T47D (cell line): ENCODE data around the gene UBE2F.
"Not testable (repeated sequence)": the region's sequence is repeated elsewhere in the genome, so short reads cannot be mapped to it uniquely, and the experiment has no call there.

ENCODE experiments used
- DNase-seq, 2 experiments: peaks; one replicate each; pipeline versions ENCODE4 v3.0.0 to v3.0.0-alpha.2; 2011 to 2012; ENCODE audit warnings: low read depth in 1 of 2, low spot score in 1 of 2
- JUND ChIP-seq: IDR thresholded peaks from 2 replicates; pipeline ENCODE4 v1.6.1; 2012; ENCODE audit warnings: low read depth
- in situ Hi-C: cut with HindIII; loops from 2 replicates; pipeline ENCODE4 v1.10.0; 2016; ENCODE audit warnings: low sequenced_read_pairs, low pct_unique_long_range_greater_than_20kb

UBE2F gene

DNA sequence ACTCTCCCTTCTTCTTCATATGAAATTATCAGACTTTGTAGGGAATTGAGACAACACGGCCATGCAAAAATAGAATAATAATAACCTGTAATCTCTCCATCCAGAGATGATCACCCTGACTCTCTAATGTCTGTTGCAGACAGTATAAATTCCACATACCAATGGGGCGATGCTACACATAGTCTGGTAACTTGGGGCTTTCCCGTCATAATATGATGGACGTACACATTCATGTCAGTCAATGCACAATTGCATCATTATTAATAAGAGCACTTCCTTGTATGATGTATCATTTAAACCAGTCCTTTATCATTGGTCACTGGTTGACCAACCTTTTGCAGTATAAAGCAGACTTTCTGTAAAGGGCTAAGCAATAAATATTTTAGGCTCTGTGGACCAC, 54.5 kb downstream of the UBE2F start:
- in situ Hi-C loops = no loop called here
- DNase-seq = no peak
- TF ChIP-seq JUND = no peak

DNA sequence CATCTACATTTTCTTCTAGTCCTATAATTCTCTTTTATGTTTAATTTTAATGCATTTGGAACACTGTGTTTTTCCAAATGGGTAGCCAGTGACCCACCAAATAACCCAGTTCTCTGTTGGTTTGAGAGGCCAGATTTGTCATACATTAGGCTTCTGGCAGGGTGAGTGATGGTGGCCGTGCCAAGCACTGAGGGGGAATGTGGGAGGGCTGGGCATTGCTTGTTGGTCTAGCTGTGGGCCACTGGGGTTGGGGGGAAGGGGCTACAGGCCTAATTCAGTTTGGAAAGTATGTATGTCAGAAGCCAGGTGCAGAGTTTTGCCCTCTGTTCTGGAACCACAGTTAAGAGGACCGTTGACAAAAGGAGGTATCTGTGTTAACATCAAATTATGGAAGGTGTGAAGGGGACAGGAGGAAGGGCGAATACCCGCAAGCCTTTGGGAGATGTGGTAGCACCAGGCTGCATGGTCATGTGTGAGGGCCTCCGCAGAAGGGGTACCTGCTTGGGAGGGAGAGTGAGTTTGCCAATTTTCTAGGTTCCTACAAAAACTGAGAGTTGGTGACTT, 55.9 kb downstream of the UBE2F start:
- in situ Hi-C loops = no loop called here
- DNase-seq = no peak
- TF ChIP-seq JUND = no peak

DNA sequence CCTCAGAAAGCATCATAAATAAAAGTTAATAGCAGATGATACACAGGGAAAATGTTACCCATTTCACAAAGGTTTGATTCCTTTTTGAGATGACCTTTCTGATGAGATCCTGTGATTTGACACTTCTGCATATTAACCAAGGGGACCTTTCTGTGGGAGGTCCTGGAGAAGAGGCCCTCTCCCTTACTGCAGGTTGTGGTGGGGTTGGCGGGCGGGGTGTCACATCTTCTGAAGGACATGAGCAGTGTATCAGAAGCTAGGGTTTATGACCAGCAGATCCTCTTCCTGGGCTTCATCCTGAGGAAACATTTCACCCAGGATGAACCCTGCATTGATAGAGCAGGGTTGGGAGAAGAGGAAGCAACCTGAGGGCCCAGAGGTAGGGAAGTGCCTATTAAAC, 56.8 kb downstream of the UBE2F start:
- no peak for TF ChIP-seq JUND
- no peak for DNase-seq
- in situ Hi-C loops = no loop called here

DNA sequence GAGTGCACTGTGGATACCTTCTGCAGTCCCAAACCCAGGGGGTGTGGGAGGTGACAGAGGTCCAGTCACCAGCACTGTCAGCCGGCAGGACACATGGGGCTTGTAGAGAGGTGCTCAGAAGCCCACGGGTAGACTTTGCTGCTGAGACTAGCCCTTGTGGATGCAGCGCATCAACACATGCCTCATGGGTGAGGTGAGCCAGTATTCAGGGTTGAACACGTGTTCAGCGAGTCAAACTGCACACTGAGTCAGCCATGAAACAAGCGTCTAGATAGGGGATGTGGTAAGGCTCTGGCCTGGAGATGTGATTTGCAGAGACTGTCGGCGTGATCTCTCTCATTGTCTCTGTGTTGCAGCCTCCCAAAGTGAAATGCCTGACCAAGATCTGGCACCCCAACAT, 58.2 kb downstream of the UBE2F start:
- no peak for DNase-seq
- TF ChIP-seq JUND = no peak
- in situ Hi-C loops = no loop called here

DNA sequence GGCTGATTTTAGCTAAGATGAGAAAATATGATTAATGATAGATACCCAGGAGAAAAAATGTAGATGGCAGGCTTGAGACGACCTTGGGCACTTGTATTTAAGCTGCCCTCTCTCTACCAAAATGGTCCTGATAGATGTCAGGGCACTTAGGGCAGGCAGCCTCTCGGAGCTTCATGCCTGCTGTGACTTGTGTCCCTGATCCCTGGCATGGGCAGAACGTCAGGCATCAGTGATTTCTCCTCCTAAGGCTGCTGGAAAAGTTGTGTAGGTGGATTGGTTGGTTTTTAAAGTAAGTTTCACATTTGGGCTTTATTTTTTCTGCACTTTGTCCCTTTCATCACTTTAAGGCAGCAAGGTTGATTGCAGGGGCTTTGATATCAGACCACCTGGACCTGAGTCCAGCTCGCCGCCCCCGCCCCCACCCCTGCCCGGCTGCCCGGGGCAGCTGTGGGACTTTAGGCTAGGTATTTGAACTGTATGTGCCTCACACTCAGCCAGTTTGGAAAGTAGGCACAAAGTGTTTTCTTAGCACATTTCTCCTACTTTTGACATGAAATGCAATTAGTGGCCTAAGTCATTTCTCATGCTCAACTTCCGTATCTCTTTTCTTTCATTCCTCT, 59.0 kb downstream of the UBE2F start:
- no peak for TF ChIP-seq JUND
- DNase-seq = no peak
- in situ Hi-C loops = no loop called here

DNA sequence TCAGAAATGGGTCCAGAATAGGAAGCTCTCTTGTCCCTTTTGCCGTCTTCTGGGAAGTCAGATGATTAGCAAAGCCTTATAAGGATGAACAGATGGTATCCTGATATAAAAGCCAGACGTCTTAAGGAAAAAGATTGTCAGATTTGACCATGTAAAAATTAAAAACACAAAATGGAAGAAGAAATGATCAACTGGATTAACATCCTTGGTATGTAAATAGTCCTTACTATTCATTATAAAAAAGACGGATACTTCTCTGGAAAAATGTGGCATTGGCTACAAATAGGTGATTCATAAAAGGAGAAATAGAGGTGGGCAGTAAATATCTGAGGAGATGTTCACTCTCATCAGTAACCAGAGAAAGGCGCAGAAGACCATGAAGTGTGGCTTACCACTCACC, 60.2 kb downstream of the UBE2F start:
- in situ Hi-C loops = no loop called here
- DNase-seq = no peak
- no peak for TF ChIP-seq JUND

DNA sequence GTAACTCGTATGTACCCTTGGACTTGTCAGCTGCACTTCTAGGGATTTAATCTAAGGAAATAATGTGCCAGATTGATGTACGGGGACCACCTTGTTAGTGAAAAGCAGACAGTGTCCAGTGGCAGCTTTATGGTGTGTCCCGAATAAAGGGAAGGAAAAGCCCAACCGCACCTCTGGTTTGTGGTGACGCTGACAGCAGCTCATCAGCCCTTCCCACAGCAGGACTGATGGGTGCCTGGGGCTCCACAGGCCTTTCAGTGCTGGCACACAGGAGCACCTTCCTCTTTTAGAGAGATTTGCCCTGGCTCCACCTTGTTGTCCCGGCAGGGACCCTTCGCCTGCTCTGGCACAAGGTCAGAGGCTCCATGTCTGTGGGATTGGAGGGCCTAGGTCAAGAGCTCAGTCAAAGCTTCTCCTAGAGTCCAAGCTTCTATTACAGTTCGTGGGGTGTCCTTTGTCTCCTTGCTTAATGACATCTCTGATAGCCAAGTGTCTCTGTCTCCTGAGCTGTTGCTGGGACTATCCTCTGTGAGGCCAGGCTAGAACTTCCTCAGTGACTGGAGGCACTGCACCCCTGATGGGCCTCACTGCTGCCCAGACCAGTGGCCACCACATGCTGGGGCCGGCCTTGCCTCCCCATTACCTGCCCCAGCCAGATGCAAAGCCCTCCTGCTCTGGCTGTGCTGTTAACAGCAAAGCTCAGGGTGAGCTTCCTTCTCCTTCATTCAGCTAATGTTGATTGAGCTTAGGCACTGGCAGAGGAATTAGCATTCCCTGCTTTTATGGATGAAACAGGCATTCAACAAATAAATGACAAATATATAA, 61.0 kb downstream of the UBE2F start:
- DNase-seq = no peak
- in situ Hi-C loops = no loop called here
- no peak for TF ChIP-seq JUND

DNA sequence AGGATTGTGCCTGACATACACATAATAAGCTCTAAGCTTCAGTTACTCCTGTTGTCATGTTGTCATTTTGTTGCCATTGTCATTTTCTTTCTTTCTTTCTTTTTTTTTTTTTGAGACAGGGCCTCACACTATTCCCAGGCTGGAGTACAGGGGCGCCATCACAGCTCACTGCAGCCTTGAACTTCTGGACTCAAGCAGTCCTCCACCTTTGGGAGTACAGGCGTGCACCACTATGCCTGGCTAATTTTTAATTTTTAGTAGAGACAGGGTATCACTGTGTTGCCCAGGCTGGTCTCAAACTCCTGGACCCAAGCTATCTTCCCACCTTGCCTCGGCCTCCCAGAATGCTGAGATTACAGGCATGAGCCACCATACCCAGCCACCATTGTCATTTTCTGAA, 63.0 kb downstream of the UBE2F start:
- TF ChIP-seq JUND = no peak
- in situ Hi-C loops = no loop called here
- DNase-seq = no peak

DNA sequence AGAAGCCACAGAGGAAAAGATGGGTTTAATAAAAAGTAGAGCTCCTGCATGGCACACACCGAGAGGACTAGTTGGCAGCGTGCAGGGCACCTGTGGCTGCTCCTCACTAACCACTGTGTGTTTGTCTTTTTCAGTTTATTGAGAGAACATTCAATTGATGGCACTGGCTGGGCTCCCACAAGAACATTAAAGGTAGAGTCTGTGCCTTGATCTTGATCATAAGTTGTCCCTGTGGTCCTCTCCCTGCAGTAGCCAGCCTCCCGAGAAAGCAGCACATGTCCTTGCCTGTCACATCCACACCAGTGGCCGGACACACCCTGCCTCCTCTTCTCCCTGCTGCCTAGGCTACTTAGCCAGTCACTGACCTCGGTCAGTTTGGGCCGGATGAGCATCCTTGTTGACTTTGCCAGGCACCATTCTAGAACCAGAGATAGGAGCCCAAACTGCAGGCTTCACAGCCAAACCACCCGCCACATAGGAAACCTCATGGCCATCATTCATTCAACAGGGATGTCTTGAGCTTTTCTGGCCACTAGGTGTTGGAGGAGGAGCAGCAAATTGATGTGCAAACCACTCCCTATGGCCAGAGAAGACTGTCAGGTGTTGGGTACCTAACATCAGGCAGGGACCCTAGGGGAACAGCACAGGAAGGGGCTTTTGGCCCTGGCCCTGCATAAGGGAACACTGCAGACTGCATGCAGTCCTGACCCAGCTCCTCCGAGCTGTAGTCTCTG, 63.8 kb downstream of the UBE2F start:
- in situ Hi-C loops = no loop called here
- TF ChIP-seq JUND = no peak
- no peak for DNase-seq

DNA sequence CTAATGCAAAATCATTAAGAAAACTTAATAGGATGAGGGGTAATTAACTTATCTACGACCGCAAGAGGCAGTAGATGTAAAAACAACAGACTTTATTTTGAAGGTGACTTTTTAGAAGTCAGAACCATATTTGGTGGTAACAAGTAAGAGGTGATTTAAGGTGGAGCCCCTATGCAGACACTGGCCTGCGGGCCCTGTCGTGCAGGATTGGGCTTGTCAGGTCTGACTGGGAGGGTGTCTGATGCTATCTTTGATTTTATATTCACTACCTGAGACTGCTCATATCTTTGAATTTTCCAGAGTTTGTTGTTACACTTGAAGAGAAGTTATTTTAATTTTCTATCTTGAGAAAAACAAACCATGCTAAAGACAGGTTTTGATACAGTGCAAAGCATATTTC, 64.9 kb downstream of the UBE2F start:
- no peak for DNase-seq

DNA sequence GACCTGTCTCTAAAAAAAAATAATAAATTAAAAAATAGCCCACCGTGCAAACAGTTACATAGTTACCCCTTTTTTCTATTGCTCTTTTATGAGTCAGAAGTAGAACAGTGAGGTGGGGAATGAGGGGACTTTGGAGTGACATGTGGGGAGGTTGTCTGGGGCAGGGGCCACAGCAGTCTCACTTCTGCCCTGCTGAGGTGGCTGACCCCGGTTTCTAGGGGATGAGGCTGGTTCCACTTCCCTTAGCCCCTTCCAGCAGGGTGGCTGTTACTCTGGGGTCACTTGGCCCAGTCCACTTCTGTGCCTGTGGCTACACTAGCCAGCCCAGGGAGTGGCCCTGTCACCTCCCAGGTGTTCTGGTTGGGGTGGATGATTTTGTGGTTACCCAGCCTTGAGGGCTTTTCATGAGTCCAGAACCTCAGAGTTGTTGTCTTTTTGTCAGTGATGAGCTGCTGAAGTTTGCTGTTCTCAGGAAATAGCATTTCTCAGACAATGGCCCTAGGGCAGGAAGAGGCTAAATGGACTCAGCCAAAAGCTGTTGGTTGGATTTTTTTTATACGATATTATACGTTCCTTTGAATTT, 66.0 kb downstream of the UBE2F start:
- DNase-seq = no peak
- in situ Hi-C loops = no loop called here
- no peak for TF ChIP-seq JUND

More for the DNA sequence above, 64.9 kb downstream of the UBE2F start:
- TF ChIP-seq JUND = no peak
- in situ Hi-C loops = no loop called here

DNA sequence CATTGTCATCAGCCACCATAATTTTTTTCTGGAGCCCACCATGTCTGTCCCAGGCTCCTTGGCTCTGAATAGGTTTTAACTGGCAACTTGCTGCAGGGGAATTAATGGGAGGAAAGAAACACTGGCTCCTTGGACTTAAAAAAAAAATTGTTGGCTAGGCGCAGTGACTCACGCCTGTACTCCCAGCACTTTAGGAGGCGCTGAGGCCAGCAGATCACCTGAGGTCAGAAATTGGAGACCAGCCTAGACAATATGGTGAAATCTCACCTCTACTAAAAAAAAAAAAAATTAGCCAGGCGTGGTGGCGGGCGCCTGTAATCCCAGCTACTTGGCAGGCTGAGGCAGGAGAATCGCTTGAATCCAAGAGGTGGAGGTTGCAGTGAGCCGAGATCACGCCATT, 67.2 kb downstream of the UBE2F start:
- DNase-seq, in situ Hi-C loops: not testable (repeated sequence)
